IPS-20b (cell line): ENCODE data around the gene CHRM1.
"Not testable (repeated sequence)": the region's sequence is repeated elsewhere in the genome, so short reads cannot be mapped to it uniquely, and the experiment has no call there.

Experiments used
- H3K27ac ChIP-seq: one replicate; pipeline ENCODE4 v1.5.1; 2013; ENCODE audit warnings: low read length
- H3K27me3 ChIP-seq: 2 replicates; pipeline ENCODE4 v1.6.1; 2013; ENCODE audit warnings: mild to moderate bottlenecking, low read length, inconsistent platforms; ENCODE audit not compliant: insufficient read depth
- H3K36me3 ChIP-seq: 2 replicates; pipeline ENCODE4 v1.6.1; 2013; ENCODE audit warnings: low read depth, mild to moderate bottlenecking, inconsistent platforms, low read length, moderate library complexity; ENCODE audit not compliant: insufficient read depth
- H3K4me1 ChIP-seq: 2 replicates; pipeline ENCODE4 v1.6.1; 2013; ENCODE audit warnings: mild to moderate bottlenecking, control low read depth, inconsistent platforms, low read length, moderate library complexity; ENCODE audit not compliant: insufficient read depth
- H3K4me3 ChIP-seq: 2 replicates; pipeline ENCODE4 v1.5.1; 2013; ENCODE audit warnings: mild to moderate bottlenecking, low read length, inconsistent platforms
- H3K9ac ChIP-seq: 2 replicates; pipeline ENCODE4 v1.6.1; 2013; ENCODE audit warnings: low read depth, mild to moderate bottlenecking, inconsistent platforms, low read length, moderate library complexity
- H3K9me3 ChIP-seq: 2 replicates; pipeline ENCODE4 v1.6.1; 2013; ENCODE audit warnings: mild to moderate bottlenecking, low read depth, low read length, inconsistent platforms; ENCODE audit not compliant: insufficient read depth

The CHRM1 gene

DNA sequence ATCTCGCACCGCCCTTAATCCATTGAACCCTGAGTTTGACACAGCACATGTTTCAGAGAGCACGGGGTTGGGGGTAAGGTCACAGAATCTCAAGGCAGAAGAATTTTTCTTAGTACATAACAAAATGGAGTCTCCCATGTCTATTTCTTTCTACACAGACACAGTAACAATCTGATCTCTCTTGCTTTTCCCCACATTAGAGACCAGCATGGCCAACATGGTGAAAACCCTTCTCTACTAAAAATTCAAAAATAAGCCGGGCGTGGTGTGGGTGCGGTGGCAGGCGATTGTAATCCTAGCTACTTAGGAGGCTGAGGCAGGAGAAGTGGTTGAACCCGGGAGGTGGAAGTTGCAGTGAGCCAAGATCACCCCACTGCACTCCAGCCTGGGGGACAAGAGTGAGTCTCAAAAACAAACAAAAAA is 61.9 kb downstream of the CHRM1 start:
- H3K9me3 ChIP-seq, H3K27me3 ChIP-seq, H3K27ac ChIP-seq: not testable (repeated sequence)
- Histone ChIP-seq H3K4me1 (peaks cover 16% of the 10 kb centered on the region; the same call in 1 of the 2 replicates), H3K36me3 (peaks cover 49% of the 10 kb centered on the region), H3K9ac (peak overlapping the region; percentile 55; the same call in 1 of the 2 replicates), H3K4me3 (peak overlapping the region; percentile 36; the same call in 1 of the 2 replicates)
